Progenitor cell of endocrine pancreas (in vitro differentiated cells): ENCODE results near the gene AIM2. TPM values are rescaled to one million over a fixed set of nuclear protein-coding genes. Genes with fewer than 3 reads are reported as not detected.

Source experiments
- DNase-seq: peaks from one replicate; pipeline ENCODE4 v3.0.0; 2021; ENCODE audit warnings: low spot score; ENCODE audit not compliant: unreplicated experiment
- H3K27ac Mint-ChIP-seq: 2 replicates; pipeline ENCODE4 v1.8.0; 2021; ENCODE audit warnings: mild to moderate bottlenecking, moderate library complexity, mixed read lengths
- H3K27me3 Mint-ChIP-seq: 2 replicates; pipeline ENCODE4 v1.8.0; 2021; ENCODE audit warnings: mixed read lengths
- H3K36me3 Mint-ChIP-seq: 2 replicates; pipeline ENCODE4 v1.8.0; 2022; ENCODE audit warnings: mixed read lengths; ENCODE audit not compliant: insufficient read depth
- H3K4me1 Mint-ChIP-seq: 2 replicates; pipeline ENCODE4 v1.8.0; 2021; ENCODE audit warnings: low read depth, mixed read lengths
- H3K4me3 Mint-ChIP-seq: 2 replicates; pipeline ENCODE4 v1.8.0; 2021; ENCODE audit warnings: low read depth, mild to moderate bottlenecking, moderate library complexity, mixed read lengths
- H3K9me3 Mint-ChIP-seq: 2 replicates; pipeline ENCODE4 v1.8.0; 2021; ENCODE audit warnings: low read depth, mixed read lengths
- total RNA-seq: library from RNA; stranded (reverse); gene quantifications from 2 replicates; pipeline ENCODE4 v1.2.1, GENCODE V29; 2021
- TF ChIP-seq, protein P1 (sequence below): fragments of 200-600 bp; sonication (generic); IDR thresholded peaks from one replicate; pipeline ENCODE4 v1.5.0; 2021; ENCODE audit warnings: antibody characterized with exemption, mild to moderate bottlenecking; ENCODE audit not compliant: unreplicated experiment

Gene AIM2
- total RNA-seq, 1 donor from 2014 or later = 2.1 TPM

GRCh38 chr1:159091607-159092031 lies 15.1 kb upstream of the AIM2 start:
- TF ChIP-seq, protein P1, sequence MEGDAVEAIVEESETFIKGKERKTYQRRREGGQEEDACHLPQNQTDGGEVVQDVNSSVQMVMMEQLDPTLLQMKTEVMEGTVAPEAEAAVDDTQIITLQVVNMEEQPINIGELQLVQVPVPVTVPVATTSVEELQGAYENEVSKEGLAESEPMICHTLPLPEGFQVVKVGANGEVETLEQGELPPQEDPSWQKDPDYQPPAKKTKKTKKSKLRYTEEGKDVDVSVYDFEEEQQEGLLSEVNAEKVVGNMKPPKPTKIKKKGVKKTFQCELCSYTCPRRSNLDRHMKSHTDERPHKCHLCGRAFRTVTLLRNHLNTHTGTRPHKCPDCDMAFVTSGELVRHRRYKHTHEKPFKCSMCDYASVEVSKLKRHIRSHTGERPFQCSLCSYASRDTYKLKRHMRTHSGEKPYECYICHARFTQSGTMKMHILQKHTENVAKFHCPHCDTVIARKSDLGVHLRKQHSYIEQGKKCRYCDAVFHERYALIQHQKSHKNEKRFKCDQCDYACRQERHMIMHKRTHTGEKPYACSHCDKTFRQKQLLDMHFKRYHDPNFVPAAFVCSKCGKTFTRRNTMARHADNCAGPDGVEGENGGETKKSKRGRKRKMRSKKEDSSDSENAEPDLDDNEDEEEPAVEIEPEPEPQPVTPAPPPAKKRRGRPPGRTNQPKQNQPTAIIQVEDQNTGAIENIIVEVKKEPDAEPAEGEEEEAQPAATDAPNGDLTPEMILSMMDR = no peak
- no peaks in the 10 kb centered on the region for H3K9me3 Mint-ChIP-seq
- H3K27ac Mint-ChIP-seq = no peak overlapping the region
- no peak for DNase-seq
- no peak overlapping the region for H3K4me3 Mint-ChIP-seq
- H3K27me3 Mint-ChIP-seq = no peaks in the 10 kb centered on the region
- H3K36me3 Mint-ChIP-seq = no peaks in the 10 kb centered on the region
- no peaks in the 10 kb centered on the region for H3K4me1 Mint-ChIP-seq

- no peaks in the 10 kb centered on the region for H3K27me3 Mint-ChIP-seq
- H3K27ac Mint-ChIP-seq = no peak overlapping the region
- H3K4me3 Mint-ChIP-seq = no peak overlapping the region
- H3K4me1 Mint-ChIP-seq = no peaks in the 10 kb centered on the region
- H3K9me3 Mint-ChIP-seq = no peaks in the 10 kb centered on the region
- TF ChIP-seq, protein P1 = no peak
- no peaks in the 10 kb centered on the region for H3K36me3 Mint-ChIP-seq
- no peak for DNase-seq
Observed at GRCh38 chr1:159091180-159091560, 14.6 kb upstream of the AIM2 start.

DNA sequence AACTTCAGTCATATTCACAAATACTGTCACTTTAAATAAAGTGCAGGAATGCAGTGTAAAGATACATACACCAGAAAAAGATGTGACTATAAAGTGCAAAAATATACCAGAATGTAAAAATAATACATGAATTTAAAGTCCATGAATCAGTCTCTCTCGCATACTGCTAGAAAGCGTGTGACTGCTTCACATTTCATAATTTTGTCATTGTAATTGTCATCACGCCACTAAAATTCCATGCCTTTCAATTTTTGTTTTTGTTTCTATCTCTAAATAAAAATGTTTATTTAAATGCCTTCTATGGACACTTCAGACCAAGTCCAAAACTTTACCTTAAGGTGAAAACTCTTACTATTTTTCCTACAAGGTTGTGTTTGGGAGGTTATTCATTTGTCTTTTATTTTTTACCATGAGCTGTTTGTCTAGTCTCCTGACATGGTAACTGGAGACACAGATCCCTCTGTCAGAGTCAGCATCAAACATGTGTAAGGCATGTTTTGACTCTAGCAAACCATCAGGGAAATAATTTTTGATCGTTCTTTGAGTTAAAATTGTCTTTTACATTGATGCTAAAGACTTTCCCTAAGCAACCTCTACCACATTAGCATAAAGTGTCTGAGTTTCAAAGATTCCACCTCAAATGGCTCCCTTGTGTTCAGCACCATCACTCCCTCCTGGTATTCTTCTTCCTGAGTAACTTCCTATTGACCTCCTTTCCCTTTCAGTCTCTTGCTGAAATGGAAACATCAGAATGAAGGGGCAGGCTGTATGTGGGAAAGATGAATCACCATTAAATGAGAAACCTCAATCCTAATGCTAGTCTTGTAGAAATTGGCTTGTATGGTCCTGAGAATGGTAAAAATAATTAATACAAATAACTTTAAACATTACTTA lies 14.0 kb upstream of the AIM2 start:
- TF ChIP-seq, protein P1 = no peak
- Mint-ChIP-seq H3K9me3 (no peaks in the 10 kb centered on the region), H3K4me3 (no peak overlapping the region), H3K27me3 (no peaks in the 10 kb centered on the region), H3K27ac (no peak overlapping the region), H3K36me3 (no peaks in the 10 kb centered on the region), H3K4me1 (no peaks in the 10 kb centered on the region)
- no peak for DNase-seq

DNA sequence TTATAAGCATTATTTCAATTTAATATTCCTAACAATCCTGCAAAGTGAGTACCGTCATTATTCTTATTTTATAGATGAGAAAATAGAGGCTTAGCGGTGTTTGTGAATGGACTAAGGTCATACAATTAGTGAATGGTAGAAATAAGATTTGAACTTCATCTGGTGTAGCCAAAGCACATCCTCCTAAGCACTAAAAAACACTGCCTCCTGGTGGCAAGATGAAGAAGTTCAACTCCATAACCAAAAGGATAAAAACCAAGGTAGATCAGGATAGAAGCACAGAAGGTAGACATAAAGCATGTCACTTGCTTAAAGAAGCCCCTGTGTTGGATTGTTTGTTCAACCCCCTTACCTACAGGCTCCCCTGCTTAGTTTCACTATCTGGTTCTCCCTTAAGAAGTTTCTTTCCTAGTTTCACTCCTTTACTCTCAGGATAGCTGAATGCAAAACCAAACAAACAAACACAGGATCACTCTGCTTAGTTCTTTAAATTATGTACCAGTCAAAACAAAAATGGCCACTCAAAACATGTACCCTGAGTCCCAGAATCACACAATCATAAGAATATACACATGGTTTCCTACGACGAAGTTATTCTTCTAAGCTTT lies 12.7 kb upstream of the AIM2 start:
- Mint-ChIP-seq H3K36me3 (no peaks in the 10 kb centered on the region), H3K4me1 (no peaks in the 10 kb centered on the region), H3K27ac (no peak overlapping the region), H3K27me3 (no peaks in the 10 kb centered on the region), H3K9me3 (no peaks in the 10 kb centered on the region), H3K4me3 (no peak overlapping the region)
- TF ChIP-seq, protein P1 = peak; percentile 66
- DNase-seq = no peak

GRCh38 chr1:159088546-159089183 lies 12.1 kb upstream of the AIM2 start:
- Mint-ChIP-seq H3K4me1 (no peaks in the 10 kb centered on the region), H3K27ac (no peak overlapping the region), H3K4me3 (no peak overlapping the region), H3K27me3 (no peaks in the 10 kb centered on the region), H3K36me3 (no peaks in the 10 kb centered on the region), H3K9me3 (no peaks in the 10 kb centered on the region)
- DNase-seq = no peak
- TF ChIP-seq, protein P1 = no peak
